Stimulated activated CD4-positive, alpha-beta T cell treated with anti-CD3 and anti-CD28 coated beads, TNF-alpha, amount 100 ng/mL, for 1 hour (primary cell): Measurements from ENCODE around the gene DYRK4.

ENCODE experiments used
- DNase-seq, 3 donors: peaks; one replicate each; pipeline ENCODE4 v3.0.0-alpha.2; 2020; ENCODE audit warnings: low read depth in 3 of 3, low spot score in 1 of 3

The DYRK4 gene

GRCh38 chr12:4615667-4616066 is 53.7 kb downstream of the DYRK4 start:
- no peak for DNase-seq

GRCh38 chr12:4621511-4621910 is 59.5 kb downstream of the DYRK4 start:
- no peak for DNase-seq

- no peak for DNase-seq
Observed at GRCh38 chr12:4626543-4626942, 64.5 kb downstream of the DYRK4 start.

DNA sequence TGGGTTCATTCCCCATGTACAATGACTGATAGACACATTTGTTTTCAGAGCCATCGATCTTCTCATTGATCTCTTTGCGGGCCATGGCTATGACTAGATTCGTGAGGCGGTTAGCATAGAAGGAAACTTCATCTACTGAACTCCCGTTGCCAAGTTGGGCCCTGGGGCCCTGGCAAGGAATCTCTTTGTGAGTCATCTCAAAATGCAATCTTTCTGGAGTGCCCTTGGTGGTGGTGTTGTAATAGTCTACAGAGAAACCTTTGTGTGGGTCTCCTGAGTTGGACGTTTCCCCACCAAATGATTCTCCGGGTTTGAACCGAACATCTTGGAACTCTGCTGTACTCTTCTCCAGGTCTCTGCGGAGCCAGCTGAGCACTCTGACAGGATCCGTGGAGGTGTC is 66.4 kb downstream of the DYRK4 start:
- no peak for DNase-seq

DNA sequence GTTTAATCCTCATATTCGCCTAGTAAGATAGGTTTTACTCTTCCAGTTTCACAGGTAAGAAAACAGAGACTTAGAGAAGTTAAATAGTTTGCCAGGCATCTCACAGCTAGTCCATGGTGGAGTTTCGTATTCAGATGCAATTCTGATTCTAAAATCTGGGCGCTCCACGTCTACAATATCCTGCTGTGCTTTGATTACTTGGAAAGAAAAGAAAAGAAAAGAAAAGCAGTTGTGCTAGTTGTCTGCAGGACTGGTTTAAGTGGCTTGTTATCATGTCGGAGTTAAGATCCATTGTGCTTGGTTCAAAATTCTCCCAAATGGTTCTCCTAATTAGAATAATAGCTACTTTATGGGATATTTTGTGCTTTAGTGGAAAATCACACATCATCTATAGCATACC is 68.3 kb downstream of the DYRK4 start:
- DNase-seq: no peak

DNA sequence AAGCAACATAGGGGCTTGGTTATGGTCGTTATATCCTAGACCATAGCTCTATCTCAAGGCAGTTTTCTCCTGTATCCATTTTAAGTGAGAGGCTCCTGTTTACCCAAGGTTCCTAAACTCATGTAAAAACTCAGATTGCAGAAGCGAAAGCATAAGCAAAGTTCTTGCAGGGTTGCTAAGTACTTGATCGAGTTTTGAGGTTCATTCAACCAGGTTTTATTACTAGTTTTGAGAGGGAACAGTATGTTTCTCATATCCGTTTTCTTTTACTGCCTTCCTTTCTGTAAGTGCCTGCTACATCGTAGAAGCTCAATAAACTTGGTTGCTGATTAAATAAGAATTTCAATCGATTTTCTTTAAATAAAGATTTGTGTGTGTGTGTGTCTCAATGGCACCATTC is 81.7 kb downstream of the DYRK4 start:
- no peak for DNase-seq

DNA sequence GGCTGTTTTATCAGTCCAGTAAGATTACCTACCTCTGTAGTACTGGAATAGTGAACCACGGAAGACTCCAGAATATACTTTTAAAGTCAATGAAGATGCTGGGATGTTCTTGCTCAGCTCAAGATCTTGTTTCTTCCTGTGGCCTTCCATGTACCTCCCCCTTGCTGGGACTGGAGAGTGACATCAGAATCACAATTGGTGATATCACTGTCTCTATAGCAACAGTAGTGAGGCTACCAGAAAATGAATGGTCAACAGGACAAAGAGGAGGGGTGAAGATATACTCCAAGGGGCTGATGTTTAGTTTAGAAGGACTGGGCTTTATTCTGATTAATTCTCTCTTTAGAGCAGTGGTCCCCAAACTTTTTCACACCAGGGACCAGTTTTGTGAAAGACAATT is 83.0 kb downstream of the DYRK4 start:
- no peak for DNase-seq

GRCh38 chr12:4648104-4648500 is 86.1 kb downstream of the DYRK4 start:
- DNase-seq: no peak

DNA sequence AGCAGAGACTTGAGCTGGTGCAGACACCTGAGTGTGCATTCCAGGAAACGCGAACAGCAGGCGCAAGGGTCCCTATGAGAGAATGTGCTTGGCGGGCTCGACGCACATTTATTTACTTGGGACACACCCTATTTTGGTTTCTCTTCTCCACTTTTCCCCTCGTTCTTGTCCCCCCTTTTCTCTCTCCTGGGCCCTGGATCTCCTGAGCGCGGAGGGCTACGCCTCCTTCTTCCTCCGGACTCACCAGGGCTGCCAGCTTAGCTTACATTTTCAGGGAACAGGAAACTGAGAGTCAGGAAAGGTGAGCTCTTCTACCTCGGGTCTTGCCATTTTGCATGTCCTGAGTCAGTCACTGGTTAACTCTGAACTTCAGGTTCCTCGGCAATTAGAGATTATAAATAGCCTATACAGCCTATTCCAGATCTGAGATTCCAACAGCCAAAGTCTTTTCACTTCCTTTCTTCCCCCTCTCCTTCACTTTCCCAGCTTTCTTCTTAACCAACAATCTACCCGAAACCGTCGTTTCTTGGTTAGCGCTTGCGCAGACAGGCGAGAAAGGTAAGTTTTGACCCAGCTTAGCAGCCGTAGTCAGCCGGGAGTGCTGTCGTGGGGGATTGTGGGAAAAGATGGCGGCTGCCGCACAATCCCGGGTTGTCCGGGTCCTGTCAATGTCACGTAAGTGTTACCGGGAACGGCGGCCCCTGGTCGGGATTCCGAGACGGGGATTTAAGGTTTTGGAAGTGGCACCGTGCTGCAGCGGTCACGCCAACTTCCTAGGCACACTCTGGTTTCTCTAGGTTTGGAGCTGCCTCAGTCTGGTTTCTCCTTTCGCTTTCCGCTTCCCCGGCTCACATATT is 86.7 kb downstream of the DYRK4 start, which contains the start of the genes AKAP3 and NDUFA9:
Gene AKAP3 (minus strand): TSS at position 551 of the 857 bp plus-strand sequence. CDS start 10,855 bp downstream, outside the sequence.
Gene NDUFA9 (plus strand): TSS at position 614 of the 857 bp plus-strand sequence. CDS start 13 bp downstream, at position 627.
- peak; percentile 52 to 53 (median 52) for DNase-seq

DNA sequence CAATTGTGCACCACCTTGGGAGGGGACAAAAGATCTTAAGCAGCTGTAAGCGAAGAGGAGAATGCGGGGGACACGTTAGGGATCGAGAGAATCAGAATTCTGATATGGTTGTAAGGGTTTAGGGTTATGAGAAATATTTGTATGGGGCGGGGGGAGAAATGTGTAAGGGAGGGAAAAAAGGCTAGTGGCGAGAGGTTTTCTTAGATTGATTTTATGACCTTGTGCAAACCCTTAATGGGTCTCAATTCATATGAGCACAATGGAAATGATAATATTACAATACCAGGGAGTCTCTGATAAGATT is 87.3 kb downstream of the DYRK4 start:
- no peak for DNase-seq

- DNase-seq: no peak
Observed at GRCh38 chr12:4653257-4653656, 91.2 kb downstream of the DYRK4 start.

GRCh38 chr12:4653691-4654090 is 91.7 kb downstream of the DYRK4 start:
- DNase-seq: no peak
